ENCODE measurements around the gene CIRBP. TPM values are rescaled to one million over a fixed set of nuclear protein-coding genes. Genes with fewer than 3 reads are reported as not detected.
A peak's percentile ranks its signal among the peaks of the same experiment; 100 is the strongest.

The CIRBP gene
- total RNA-seq, 1 experiment from 2014 or later = 263 TPM

DNA sequence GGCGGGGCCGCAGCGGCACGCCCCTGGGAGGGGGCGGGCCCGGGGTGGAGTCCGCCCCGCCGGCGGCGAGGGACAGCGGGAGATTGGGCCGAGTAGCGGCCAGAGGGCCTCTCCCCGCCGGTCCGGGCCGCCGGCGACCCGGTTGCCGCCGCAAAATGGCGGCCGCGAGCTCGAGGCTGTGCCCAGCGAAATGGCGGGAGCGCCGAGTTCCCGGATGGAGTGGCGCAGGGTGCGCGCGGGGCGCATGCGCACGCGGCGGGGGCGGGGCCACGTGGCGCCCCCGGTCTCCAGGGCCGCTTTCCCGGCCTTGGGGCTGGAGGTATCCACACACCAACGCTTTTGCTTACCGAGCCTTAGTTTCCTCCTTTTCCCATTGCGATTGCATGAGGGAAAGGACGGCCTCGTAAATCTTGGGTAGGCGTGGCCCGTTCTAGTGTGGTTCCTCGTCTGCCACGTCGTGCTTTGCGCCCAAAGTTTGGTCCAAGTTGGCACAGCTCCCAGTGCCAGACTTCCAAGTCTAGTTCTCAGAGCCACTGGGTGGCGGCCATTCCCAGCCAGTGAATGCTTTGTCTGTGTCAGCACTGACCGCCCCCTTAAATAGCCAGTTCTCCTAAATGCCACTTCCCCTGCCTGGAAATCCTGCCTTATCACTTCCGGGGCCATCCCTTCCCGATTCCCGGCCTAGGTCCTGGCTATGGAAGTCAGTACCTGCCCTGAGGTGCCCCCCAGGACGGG lies 513 bp downstream of the CIRBP start:
- no peak overlapping the region for H2AFZ ChIP-seq (ENCODE audit: low read length)
- no peak overlapping the region for H2BK120ac ChIP-seq (ENCODE audit: low read depth, low read length, poor library complexity, severe bottlenecking)
- H2BK20ac ChIP-seq (ENCODE audit: low read depth, low read length, poor library complexity, severe bottlenecking) = no peak overlapping the region
- H3K36me3 Mint-ChIP-seq (ENCODE audit: insufficient read depth in 1 of 3, low read depth in 3 of 3) = peaks cover 36 to 54% (median 45%) of the 10 kb centered on the region in 3 experiments
- H3K23me2 ChIP-seq (ENCODE audit: insufficient read length, low read depth, low read length, poor library complexity, severe bottlenecking) = peaks cover 17% of the 10 kb centered on the region
- H3K4me1 Mint-ChIP-seq = peaks cover 58 to 66% of the 10 kb centered on the region in 2 experiments
- peaks cover 4% of the 10 kb centered on the region; the same call in 1 of the 2 replicates for H3K4me1 ChIP-seq (ENCODE audit: insufficient read depth, low read length)
- no peak overlapping the region; the same call in 1 of the 2 replicates for H2BK15ac ChIP-seq (ENCODE audit: low read depth, low read length)
- H4K20me1 ChIP-seq (ENCODE audit: control insufficient read depth, insufficient read depth, insufficient read length) = no peaks in the 10 kb centered on the region
- no peak overlapping the region for H4K5ac ChIP-seq (ENCODE audit: insufficient read length, low read depth, low read length)
- H3K79me2 ChIP-seq (ENCODE audit: insufficient read depth, low read length) = peaks cover 4% of the 10 kb centered on the region; the same call in 1 of the 2 replicates
- peak overlapping the region; percentile 87 for H3K4me2 ChIP-seq (ENCODE audit: insufficient read depth, insufficient read length, low read length)
- H2BK12ac ChIP-seq (ENCODE audit: insufficient read length, low read depth, low read length) = no peak overlapping the region
- no peak overlapping the region for H3T11ph ChIP-seq (ENCODE audit: low read length)
- H3K14ac ChIP-seq (ENCODE audit: insufficient read depth, low read length) = peak overlapping the region; percentile 94
- peak overlapping the region; percentile 95 to 99 (median 95) for H3K27ac Mint-ChIP-seq
- no peak overlapping the region for H3K56ac ChIP-seq (ENCODE audit: insufficient read length, low read depth, low read length)
- DNase-seq = peak; percentile 79
- H3K18ac ChIP-seq (ENCODE audit: insufficient read length, low read depth, low read length) = peak overlapping the region; percentile 43
- H3K9ac ChIP-seq (ENCODE audit: extremely low read depth, insufficient read length, low read length) = peak overlapping the region; percentile 86
- H3K79me1 ChIP-seq (ENCODE audit: insufficient read depth, low read depth, low read length, poor library complexity, severe bottlenecking) = peaks cover 9% of the 10 kb centered on the region
- H2AK5ac ChIP-seq (ENCODE audit: insufficient read length, low read length) = no peak overlapping the region
- no peak for TF ChIP-seq CTCF (conservative IDR thresholded peaks at IDR 0.05)
- no peaks in the 10 kb centered on the region for H3K27me3 ChIP-seq (ENCODE audit: insufficient read depth, low read length)
- H3K4me3 Mint-ChIP-seq = peak overlapping the region; percentile 85 to 90
- H4K8ac ChIP-seq (replicated peaks; ENCODE audit: insufficient read length, low read depth, low read length) = no peak overlapping the region
- H3K27me3 Mint-ChIP-seq (ENCODE audit: low read depth) = peaks cover 13% of the 10 kb centered on the region
- no peak overlapping the region; the same call in 1 of the 2 replicates for H3K4ac ChIP-seq (ENCODE audit: low read depth, low read length)
- no peak overlapping the region for H3K23ac ChIP-seq (ENCODE audit: insufficient read length, low read depth, low read length)
- no peaks in the 10 kb centered on the region for H3K9me3 Mint-ChIP-seq
- no peak overlapping the region for H4K91ac ChIP-seq (ENCODE audit: insufficient read length, low read depth, low read length)
- WGBS (ENCODE audit: extremely low coverage, insufficient read length, low lambda C conversion rate) = no CpG with 5 or more reads among the region's 64 CpGs
- H3K27ac ChIP-seq (ENCODE audit: insufficient read length, low read depth, low read length) = peak overlapping the region; percentile 10
- H2BK5ac ChIP-seq (ENCODE audit: insufficient read length, low read length) = peak overlapping the region; percentile 36
- no peaks in the 10 kb centered on the region for H3K9me3 ChIP-seq (ENCODE audit: control insufficient read depth, low read depth, low read length)
